CD4-positive, alpha-beta T cell treated with Interleukin-15 for 4 hours (primary cell): ENCODE results near the gene DNAJC5G.
A peak's percentile ranks its signal among the peaks of the same experiment; 100 is the strongest.
"Not testable (repeated sequence)": the region's sequence is repeated elsewhere in the genome, so short reads cannot be mapped to it uniquely, and the experiment has no call there.

ENCODE experiments used
- DNase-seq: peaks from one replicate; pipeline ENCODE4 v3.0.0-alpha.2; 2020; ENCODE audit warnings: low spot score

The DNAJC5G gene

GRCh38 chr2:27309651-27310050, 34.4 kb downstream of the DNAJC5G start:
- no peak for DNase-seq

GRCh38 chr2:27312152-27312551, 36.9 kb downstream of the DNAJC5G start:
- DNase-seq: no peak

- no peak for DNase-seq
Measured at GRCh38 chr2:27313882-27314645, 38.8 kb downstream of the DNAJC5G start.

GRCh38 chr2:27314709-27315108, 39.5 kb downstream of the DNAJC5G start:
- no peak for DNase-seq

- no peak for DNase-seq
Measured at GRCh38 chr2:27315122-27315521, 39.9 kb downstream of the DNAJC5G start.

- DNase-seq: no peak
Measured at GRCh38 chr2:27316655-27317412, 41.6 kb downstream of the DNAJC5G start.

GRCh38 chr2:27319839-27320238, 44.6 kb downstream of the DNAJC5G start:
- DNase-seq: not testable (repeated sequence)

GRCh38 chr2:27320958-27321543, 45.8 kb downstream of the DNAJC5G start:
- no peak for DNase-seq

- no peak for DNase-seq
Measured at GRCh38 chr2:27322301-27322765, 47.1 kb downstream of the DNAJC5G start.

GRCh38 chr2:27322766-27323595, 47.7 kb downstream of the DNAJC5G start, which contains the start of gene MPV17:
Gene MPV17 (minus strand): TSS chr2:27323097. CDS start chr2:27322517, 580 bp downstream.
- peak; percentile 85 for DNase-seq

GRCh38 chr2:27323596-27324285, 48.5 kb downstream of the DNAJC5G start:
- DNase-seq: no peak

- DNase-seq: no peak
Measured at GRCh38 chr2:27324720-27325119, 49.5 kb downstream of the DNAJC5G start.
